HG03039 (cell line): ENCODE results near the gene IL9R.
"Not testable (repeated sequence)": the region's sequence is repeated elsewhere in the genome, so short reads cannot be mapped to it uniquely, and the experiment has no call there.

Experiments used
- ATAC-seq: cut with Tn5 transposase; IDR thresholded peaks from one replicate; pipeline ENCODE4 v1.9.1; 2021; ENCODE audit warnings: mild to moderate bottlenecking, moderate library complexity; ENCODE audit not compliant: unreplicated experiment

The IL9R gene

DNA sequence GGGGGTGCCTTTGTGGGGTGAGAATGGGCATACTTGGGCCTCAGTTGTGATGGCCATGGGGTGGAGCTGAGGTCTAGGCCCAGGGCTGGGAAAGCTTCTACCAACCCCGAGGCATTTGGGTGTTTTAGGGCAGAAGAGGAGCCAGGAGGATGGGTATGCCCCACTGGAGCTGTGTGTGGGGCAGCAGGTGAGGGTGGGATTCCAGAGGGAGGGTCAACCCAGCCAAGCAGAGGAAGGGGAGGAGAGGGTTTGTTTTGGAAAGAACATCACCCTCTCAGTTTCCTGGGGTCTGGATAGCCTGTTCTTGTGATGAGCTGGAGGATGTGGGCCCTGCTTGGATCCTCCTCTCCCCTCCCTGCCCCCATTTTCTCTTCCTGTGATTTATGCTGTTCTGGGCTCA, 620 bp downstream of the IL9R start:
- no peak for ATAC-seq

DNA sequence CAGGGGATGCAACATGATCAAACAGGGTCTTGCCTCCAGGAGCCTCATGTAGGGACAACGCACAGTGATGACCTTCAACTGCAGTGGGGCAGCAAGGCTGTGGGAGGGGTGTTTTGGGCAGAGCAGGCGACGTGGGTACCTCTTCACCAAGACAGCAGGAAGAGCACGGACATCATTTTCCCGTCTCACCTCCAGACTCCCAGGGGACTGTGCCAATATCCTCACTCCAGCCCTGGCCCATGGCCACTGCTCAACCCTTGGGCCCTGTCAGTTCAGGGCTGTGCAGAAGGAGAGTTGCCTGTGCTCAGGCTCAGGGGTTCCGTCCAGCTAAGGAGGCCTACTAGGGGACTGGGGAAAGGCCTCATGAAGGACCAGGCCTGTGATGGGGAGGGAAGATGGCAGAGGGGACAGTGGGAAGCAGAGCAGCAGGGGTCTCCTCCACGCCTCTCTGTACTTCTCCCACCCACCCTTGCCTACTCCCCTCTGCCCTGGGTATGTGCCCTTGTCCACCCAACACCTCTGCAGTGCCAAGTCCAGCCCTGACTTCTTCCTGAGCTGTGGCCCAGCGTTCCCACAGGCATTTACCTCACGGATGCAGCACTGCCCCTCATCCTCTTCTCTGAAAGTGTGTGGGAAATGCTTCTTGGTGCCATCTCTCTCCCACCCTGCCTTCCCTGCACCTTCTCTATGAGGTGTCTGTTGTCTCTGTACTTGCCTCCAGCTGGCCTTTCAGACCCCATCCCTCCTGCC, 1.4 kb downstream of the IL9R start:
- no peak for ATAC-seq

DNA sequence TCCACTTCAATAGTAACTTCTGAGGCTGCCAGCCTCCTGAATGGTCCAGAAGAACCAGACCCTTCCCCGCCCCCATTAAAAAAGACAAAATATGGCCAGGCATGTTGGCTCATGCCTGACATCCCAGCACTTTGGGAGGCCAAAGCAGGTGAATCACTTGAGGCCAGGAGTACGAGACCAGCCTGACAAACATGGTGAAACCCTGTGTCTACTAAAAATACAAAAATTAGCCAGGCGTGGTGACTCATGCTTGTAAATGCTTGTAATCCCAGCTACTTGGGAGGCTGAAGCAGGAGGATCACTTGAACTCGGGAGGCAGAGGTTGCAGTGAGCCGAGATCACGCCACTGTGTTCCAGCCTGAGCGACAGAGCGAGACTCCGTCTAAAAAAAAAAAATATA, 2.3 kb downstream of the IL9R start:
- not testable (repeated sequence) for ATAC-seq

DNA sequence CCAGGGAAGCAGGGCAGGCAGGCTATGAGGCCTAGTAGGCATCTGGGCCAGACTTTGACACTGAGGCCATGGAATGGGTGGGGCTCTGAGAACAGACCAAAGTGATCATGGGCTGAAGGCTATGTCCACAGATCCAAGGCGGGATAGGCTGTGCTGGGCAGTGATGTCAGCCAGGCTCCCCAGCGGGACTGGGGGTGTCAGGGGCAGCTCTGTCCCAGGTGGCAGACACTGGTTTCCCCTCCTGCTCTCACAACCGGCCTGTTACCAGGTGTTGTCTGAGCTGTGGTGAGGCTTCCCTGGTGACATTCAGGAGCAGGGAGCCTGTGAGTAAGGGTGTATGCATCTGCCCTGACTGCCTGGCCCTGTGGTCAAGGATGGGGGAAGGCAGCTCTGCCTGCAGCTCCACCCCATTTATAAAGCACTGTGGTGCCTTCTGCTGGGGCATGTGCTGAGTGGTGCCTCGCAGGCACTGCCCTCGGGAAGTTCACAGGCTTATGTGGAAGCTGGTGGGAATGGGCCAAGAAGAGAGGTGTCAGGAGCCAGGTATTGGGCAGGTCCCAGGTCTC, 2.9 kb downstream of the IL9R start:
- no peak for ATAC-seq

DNA sequence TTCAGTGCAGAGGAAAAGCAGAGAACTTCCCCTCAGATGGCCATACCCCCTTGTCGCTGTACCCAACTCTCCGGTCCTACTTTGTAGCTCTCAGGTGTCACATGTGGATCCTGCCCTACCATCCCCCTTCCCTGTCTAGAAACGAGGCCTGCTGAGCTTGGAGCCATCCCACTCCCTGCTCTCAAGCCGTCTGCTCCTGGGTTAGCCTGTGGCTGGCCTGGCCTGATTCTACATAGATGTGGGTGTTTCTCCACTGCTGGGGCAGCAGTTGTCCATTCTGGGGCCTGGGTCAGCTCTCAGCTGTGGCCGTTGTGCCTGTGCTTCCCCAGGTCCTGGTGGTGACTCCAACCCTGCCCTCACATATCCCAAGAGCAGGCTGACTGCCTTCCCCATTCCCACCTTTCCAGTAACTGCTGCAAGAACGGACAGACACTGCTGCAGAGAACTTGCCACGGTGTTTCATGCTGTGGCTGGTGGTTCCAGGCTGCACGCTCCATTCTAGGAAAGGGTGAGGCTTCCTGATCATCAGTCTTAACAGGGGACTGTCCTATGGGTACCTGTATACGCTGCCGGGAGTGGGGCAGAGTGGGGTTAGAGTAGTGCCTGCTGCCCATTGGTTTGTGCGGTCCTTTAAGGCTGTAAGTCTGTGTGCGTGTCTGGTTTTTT, 3.6 kb downstream of the IL9R start:
- ATAC-seq: no peak

DNA sequence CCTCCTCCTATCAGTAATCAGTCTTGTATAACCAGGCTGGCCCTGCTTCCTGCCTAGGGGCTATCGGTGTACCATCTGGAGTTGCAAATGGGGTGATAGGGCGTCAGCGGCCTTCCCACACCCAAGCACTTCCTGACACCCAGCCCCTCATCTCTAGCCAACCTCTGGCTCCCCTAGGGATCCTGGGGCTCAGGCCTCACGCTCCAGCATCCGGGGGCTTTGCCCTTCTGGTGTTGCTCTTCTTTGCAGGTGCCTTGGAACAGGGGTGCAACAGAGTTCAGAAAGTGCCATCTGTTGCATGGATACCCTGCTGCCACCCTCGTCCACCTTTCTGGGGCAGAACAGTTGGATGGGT, 4.1 kb downstream of the IL9R start:
- no peak for ATAC-seq

DNA sequence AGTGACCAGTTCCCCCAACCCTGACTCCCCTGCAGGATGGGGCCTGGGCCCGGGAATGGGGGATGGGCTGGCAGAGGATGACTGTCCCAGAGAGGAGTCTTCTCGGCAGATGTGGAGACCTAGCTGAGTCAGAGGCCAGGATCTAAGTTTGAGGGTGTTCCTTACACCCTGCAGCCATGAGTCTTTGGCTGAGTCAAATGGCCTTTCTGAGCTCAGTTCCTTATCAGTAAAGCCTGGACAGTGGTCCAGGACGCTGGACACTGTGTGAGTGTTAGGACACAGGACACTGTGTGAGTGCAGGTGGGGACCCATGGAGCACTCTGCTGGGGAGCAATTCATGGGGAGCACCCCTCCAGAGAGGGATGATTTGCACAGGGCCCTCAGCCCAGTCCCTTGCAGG, 5.0 kb downstream of the IL9R start:
- no peak for ATAC-seq

DNA sequence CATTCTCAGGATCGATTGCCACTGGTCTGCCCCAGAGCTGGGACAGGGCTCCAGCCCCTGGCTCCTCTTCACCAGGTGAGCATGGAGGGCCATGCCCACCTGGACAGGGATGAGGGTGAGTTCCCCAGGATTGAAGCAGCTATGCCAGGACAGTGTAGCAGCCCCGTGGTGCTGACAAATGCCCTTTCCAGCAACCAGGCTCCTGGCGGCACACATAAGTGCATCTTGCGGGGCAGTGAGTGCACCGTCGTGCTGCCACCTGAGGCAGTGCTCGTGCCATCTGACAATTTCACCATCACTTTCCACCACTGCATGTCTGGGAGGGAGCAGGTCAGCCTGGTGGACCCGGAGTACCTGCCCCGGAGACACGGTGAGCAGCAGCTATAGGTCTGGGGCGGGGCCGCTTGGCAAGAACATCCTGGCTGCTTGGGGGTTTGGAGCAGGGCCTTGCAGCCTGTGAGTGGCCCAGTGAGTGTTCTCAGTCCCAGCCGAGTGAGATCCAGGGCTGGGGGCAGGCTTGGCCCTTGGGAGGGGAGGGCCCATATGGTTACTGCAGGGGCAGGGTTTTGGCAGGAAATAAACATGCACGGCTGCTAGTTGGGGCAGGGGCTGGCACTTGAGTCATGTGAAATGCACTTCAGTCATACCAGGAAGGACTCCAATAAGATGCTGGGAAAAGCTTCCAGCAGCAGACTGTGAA, 6.1 kb downstream of the IL9R start:
- ATAC-seq: no peak

DNA sequence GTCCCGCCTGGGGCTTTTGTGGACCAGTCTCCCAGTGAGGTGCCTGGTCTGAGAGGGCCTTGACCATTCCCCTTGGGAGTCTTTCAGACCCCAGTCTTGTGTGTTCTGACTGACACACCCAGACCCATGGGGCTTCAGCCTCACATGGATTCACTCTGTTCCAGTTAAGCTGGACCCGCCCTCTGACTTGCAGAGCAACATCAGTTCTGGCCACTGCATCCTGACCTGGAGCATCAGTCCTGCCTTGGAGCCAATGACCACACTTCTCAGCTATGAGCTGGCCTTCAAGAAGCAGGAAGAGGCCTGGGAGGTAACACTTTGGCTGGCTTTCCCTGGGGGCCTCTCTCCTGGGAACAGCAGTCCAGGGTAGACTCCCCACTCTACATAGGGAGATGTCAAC, 6.8 kb downstream of the IL9R start:
- no peak for ATAC-seq

DNA sequence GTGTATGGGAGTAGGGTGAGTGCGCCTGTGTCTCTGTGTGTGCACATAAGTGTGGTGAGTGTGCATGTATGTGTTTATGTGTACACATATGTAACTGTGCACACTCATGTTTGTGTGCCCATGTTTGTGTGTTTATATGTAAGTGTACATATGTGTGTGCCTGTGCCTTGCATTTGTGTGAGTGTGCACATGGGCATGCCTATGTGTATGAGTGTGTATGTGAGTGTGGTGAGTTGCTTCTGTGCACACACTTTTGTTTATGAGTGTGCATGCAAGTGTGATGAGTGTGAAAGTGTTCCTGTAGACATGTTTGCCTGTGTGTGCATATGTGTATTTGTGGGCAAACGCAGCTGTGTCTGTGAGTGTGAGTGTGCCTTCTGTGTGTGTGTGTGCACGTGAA, 7.2 kb downstream of the IL9R start:
- no peak for ATAC-seq

DNA sequence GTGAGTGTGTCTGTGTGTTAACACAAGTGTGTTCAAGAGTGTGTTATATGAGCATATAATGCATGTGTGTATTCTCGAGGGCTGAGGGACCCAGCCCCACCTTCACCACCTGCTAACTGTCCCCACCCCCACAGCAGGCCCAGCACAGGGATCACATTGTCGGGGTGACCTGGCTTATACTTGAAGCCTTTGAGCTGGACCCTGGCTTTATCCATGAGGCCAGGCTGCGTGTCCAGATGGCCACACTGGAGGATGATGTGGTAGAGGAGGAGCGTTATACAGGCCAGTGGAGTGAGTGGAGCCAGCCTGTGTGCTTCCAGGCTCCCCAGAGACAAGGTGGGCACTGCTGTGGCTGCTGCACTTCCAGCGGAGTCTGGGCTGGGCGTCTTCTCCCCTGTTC, 7.6 kb downstream of the IL9R start:
- no peak for ATAC-seq

DNA sequence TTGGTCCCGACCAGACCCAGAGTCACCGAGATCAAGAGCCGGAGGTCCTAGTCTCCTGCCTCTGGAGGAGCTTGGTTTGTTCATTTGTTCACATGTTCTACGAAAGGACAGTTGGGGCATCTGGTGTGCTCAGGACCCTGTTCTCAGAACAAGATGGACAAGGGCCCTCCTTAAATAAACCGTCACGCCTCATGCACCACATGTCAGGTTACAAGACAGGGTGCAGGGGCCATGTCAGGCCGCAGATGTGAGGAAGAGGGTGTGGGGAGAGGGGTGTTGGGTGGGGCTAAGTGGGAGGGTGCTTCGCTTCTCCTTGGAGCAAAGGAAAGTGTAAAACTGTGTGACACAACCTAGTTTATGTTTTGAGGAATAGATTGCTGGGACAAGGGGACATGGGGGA, 9.0 kb downstream of the IL9R start:
- ATAC-seq: not testable (repeated sequence)

DNA sequence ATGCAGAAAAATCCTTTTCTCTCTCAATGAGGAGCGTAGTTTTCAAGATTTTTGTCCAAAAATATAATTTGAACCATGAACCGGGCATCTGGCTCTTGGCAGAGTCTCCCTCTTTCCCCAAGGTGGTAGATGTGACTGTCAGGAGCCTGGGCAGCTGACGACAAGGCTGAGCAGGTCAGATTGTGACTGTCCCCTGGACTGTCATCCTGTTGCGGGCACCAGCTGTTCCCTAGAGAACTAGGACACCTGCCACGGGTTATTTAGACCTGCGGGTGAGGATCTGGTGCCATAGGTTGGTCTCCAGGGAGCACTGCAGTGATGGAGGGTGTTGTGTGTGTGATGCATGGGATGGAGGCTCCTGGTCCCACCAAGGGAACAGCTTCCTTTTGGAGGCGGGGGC, 10.9 kb downstream of the IL9R start:
- ATAC-seq: not testable (repeated sequence)

DNA sequence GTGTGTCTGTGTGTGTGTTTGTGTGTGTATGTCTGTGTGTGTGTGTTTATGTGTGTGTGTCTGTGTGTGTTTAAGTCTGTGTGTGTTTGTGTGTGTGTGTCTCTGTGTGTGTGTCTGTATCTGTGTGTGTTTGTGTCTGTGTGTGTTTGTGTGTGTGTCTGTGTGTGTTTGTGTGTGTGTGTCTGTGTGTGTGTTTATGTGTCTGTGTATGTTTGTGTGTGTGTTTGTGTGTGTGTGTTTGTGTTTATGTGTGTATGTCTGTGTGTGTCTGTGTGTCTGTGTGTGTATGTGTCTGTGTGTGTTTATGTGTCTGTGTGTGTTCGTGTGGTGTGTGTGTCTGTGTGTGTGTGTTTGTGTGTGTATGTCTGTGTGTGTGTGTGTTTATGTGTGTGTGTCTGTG, 11.4 kb downstream of the IL9R start:
- no peak for ATAC-seq

DNA sequence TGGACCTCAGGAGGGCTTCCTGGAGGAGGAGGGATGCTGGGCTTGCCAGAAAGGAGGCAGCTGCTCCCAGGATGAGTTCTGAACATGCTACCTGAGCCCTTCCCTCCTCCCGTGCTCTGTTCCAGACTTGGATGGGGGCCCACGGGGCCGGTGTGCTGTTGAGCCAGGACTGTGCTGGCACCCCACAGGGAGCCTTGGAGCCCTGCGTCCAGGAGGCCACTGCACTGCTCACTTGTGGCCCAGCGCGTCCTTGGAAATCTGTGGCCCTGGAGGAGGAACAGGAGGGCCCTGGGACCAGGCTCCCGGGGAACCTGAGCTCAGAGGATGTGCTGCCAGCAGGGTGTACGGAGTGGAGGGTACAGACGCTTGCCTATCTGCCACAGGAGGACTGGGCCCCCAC, 12.2 kb downstream of the IL9R start:
- ATAC-seq: not testable (repeated sequence)

DNA sequence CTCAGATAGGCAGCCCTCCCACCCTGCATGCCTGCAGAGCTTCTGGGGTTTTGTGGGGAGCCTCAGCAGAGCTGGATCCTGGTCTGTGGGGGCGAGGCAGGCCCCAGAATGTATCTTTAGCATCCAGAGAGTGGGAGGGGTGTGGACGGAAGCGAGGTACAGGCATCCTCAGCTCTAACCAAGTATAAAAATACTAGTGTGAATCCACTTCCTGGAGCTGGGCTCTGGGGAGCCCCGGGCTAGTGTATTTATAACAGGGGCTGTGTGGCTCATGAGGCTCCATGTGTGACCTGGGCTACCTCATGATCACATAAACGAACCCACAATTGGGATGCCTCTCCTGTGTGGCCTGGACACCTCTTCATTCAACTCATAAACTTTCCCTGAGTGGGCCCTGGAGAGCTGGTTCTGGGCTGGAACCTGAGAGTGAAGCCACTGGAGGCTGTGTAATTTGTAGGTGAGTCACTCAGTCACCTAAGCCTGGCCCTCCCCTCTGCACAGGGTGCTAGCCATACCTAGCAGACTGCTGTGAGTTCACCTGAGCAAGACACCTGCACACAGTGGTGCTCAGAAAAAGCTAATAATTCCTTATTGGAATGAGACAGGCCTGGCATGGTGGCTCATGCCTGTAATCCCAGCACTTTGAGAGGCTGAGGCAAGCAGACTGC, 15.9 kb downstream of the IL9R start:
- ATAC-seq: not testable (repeated sequence)

DNA sequence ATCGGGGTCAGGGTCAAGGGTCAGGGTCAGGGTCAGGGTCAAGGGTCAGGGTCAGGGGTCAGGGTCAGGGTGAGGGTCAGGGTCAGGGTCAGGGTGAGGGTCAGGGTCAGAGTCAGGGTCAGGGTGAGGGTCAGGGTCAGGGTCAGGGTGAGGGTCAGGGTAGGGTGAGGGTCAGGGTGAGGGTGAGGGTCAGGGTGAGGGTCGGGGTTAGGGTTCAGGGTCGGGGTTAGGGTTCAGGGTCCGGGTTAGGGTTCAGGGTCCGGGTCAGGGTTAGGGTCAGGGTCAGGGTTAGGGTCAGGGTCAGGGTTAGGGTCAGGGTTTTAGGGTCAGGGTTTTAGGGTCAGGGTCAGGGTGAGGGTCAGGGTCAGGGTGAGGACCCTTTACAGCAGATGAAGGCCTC, 22.4 kb downstream of the IL9R start:
- not testable (repeated sequence) for ATAC-seq

DNA sequence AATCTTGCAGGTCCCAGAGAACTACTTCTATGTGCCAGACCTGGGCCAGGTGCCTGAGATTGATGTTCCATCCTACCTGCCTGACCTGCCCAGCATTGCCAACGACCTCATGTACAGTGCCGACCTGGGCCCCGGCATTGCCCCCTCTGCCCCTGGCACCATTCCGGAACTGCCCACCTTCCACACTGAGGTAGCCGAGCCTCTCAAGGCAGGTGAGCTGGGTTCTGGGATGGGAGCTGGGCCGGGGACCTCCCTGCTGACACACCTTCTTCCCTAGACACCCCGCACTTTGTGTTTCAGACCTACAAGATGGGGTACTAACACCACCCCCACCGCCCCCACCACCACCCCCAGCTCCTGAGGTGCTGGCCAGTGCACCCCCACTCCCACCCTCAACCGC, 25.5 kb downstream of the IL9R start:
- not testable (repeated sequence) for ATAC-seq

DNA sequence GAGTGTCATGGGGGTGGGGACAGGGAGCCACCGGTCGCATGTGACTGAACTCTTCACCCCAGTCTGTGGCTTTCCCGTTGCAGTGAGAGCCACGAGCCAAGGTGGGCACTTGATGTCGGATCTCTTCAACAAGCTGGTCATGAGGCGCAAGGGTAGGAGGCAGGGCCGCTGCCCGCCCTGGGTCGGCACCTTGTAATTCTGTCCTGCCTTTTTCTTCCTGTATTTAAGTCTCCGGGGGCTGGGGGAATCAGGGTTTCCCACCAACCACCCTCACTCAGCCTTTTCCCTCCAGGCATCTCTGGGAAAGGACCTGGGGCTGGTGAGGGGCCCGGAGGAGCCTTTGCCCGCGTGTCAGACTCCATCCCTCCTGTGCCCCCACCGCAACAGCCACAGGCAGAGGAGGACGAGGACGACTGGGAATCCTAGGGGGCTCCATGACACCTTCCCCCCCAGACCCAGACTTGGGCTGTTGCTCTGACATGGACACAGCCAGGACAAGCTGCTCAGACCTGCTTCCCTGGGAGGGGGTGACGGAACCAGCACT, 27.5 kb downstream of the IL9R start:
- ATAC-seq: not testable (repeated sequence)

DNA sequence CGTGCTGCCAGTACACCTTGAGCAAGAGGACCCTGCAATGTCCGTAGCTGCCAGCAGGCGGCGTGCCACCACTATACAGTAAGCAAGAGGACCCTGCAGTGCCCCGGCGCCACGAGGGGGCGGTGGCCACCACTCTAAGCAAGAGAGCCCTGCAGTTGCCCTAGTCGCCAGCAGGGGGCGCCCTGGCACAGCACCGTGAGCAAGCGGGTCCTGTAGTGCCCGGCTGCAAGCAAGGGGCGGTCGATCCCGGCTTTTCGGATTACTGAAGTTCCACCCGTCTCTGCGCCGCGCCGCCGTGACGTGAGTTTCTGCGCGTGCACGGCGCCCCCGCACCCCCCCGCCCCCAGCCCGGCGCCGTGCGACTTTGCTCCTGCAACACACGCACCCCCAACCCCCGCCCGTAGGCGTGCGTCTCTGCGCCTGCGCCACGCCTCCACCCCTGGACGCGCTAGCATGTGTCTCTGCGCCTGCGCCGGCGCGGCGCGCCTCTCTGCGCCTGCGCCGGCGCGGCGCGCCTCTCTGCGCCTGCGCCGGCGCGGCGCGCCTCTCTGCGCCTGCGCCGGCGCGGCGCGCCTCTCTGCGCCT, 31.2 kb downstream of the IL9R start:
- ATAC-seq: not testable (repeated sequence)

DNA sequence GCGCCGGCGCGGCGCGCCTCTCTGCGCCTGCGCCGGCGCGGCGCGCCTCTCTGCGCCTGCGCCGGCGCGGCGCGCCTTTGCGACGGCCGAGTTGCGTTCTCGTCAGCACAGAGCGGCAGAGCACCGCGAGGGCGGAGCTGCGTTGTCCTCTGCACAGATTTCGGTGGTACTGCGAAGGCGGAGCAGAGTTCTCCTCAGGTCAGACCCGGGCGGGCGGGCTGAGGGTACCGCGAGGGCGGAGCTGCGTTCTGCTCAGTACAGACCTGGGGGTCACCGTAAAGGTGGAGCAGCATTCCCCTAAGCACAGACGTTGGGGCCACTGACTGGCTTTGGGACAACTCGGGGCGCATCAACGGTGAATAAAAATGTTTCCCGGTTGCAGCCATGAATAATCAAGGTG, 31.8 kb downstream of the IL9R start:
- not testable (repeated sequence) for ATAC-seq
